ENCODE data around the gene WDR83. TPM values are rescaled to one million over a fixed set of nuclear protein-coding genes. Genes with fewer than 3 reads are reported as not detected.
A peak's percentile ranks its signal among the peaks of the same experiment; 100 is the strongest.
"Not testable (repeated sequence)": the region's sequence is repeated elsewhere in the genome, so short reads cannot be mapped to it uniquely, and the experiment has no call there.

WDR83 gene, protein sequence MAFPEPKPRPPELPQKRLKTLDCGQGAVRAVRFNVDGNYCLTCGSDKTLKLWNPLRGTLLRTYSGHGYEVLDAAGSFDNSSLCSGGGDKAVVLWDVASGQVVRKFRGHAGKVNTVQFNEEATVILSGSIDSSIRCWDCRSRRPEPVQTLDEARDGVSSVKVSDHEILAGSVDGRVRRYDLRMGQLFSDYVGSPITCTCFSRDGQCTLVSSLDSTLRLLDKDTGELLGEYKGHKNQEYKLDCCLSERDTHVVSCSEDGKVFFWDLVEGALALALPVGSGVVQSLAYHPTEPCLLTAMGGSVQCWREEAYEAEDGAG
- total RNA-seq, result 10.9 TPM
- long read RNA-seq, transcript WDR83-201 (11 exons, 1,457 nt), result major isoform, 8 of 12 reads
- long read RNA-seq, partial matches to known transcripts, result 2 of 12 reads
- long read RNA-seq, other reads (novel, unspliced or antisense), result 1 of 12 reads

DNA sequence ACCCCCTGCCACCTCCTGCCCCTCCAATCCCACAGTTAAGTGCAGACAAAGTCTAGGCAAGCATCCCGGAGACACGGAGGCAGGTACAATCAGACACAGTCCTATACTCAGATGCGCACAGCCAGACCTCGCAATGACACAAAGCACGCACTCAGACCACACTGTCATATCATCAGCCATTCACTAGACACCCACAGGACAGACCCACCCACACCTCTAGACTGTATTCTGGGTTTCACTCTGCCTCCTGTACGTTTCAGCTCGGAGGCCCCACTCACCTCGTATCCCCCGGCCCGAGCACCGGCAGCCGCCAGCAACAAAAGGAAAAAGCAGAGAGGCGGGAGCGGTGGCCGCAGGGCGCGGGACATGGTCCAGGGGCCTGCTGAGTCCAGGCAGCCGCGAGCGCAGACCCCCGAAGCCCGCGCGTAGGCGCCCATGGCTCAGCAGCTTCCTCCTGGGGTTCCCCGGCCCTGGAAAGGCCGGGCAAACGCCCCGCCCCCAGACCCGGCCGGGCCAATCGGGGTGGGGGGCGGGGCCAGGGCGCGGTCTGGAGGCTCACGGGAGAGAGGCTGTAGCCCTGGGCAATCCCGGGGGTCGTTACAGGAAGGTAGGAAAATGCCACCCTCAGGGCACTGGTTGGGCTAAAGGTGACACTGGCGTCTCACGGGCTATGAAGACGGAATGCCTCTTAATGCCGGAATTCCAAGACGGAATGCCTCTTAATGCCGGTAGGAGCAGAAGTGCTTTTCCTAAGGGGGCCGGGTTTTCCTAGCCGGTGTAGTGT is at the start of gene WDR83, which contains the start of gene MAN2B1:
Gene WDR83, plus strand, starts transcription at position 543 of the 784 bp plus-strand sequence. CDS start 2,984 bp downstream, outside the sequence.
Gene MAN2B1, minus strand, starts transcription at position 478 of the 784 bp plus-strand sequence. Its CDS starts 41 bp downstream, at position 437.
- TF ChIP-seq, protein P1, sequence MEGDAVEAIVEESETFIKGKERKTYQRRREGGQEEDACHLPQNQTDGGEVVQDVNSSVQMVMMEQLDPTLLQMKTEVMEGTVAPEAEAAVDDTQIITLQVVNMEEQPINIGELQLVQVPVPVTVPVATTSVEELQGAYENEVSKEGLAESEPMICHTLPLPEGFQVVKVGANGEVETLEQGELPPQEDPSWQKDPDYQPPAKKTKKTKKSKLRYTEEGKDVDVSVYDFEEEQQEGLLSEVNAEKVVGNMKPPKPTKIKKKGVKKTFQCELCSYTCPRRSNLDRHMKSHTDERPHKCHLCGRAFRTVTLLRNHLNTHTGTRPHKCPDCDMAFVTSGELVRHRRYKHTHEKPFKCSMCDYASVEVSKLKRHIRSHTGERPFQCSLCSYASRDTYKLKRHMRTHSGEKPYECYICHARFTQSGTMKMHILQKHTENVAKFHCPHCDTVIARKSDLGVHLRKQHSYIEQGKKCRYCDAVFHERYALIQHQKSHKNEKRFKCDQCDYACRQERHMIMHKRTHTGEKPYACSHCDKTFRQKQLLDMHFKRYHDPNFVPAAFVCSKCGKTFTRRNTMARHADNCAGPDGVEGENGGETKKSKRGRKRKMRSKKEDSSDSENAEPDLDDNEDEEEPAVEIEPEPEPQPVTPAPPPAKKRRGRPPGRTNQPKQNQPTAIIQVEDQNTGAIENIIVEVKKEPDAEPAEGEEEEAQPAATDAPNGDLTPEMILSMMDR (IDR thresholded peaks at IDR 0.05), result no peak
- H3K4me1 ChIP-seq, result peaks cover 33% of the 10 kb centered on the region
- ATAC-seq (peak; percentile 87), DNase-seq (peak; percentile 91)
- peaks cover 35% of the 10 kb centered on the region for H3K36me3 ChIP-seq
- intact Hi-C loops (cut with DNase I), result no loop called here
- H3K9me3 ChIP-seq, result no peaks in the 10 kb centered on the region
- peak within 1 kb of the TSS; percentile 70 for H3K27ac ChIP-seq
- H3K4me3 ChIP-seq, result peak within 1 kb of the TSS; percentile 65
- no peaks in the 10 kb centered on the region for H3K27me3 ChIP-seq

DNA sequence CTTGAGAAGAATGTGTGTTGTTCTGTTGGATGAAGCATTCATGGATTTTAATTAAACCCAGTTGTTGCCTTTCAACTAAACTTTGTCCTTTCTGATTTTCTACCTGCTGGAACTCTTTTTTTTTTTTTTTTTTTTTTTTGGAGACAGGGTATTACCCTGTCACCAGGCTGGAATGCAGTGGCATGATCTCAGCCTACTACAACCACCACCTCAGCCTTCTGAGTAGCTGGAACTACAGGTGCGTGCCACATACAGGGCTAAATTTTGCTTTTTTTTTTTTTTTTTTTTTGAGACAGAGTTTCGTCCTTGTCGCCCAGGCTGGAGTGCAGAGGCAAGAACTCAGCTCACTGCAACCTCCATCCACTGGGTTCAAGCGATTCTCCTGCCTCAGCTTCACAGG is 49.0 kb upstream of the WDR83 start:
- Histone ChIP-seq H3K27me3 (no peaks in the 10 kb centered on the region), H3K27ac (no peak overlapping the region), H3K4me1 (peaks cover 23% of the 10 kb centered on the region), H3K4me3 (no peak overlapping the region), H3K36me3 (peaks cover 34% of the 10 kb centered on the region), H3K9me3 (no peaks in the 10 kb centered on the region)
- intact Hi-C loops (cut with DNase I), result no loop called here
- peak; percentile 60 for ATAC-seq
- peak; percentile 1 for DNase-seq
- TF ChIP-seq, protein P1 (IDR thresholded peaks at IDR 0.05), result no peak

GRCh38 chr19:12621253-12622024 is 45.2 kb upstream of the WDR83 start:
- H3K4me3 ChIP-seq; H3K27me3 ChIP-seq; H3K9me3 ChIP-seq; H3K27ac ChIP-seq; H3K4me1 ChIP-seq; ATAC-seq; intact Hi-C loops (cut with DNase I): not testable (repeated sequence)
- peaks cover 43% of the 10 kb centered on the region for H3K36me3 ChIP-seq
- peak; percentile 10 for DNase-seq

DNA sequence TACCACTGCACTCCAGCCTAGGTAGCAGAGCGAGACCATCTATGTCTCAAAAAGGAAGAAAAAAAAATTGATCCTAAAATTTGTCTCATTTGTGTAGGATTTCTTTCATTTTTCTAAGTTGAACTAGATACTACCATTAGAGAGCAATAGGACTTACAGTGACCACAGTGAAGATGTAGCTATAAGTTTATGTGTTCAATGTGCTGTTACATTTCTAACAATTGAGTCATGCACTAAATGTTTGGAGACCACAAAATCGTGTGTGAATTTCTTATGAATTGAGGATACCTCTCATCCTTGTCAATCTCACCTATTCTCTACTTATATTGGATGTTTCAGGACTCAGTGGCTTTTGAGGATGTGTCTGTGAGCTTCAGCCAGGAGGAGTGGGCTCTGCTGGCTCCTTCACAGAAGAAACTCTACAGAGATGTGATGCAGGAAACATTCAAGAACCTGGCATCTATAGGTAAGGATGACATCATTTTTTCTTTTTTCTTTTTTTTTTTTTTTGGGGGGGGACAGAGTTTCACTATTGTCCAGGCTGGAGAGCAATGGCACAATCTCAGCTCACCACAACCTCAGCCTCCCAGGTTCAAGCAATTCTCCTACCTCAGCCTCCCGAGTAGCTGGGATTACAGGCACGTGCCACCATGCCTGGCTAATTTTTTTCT is 43.1 kb upstream of the WDR83 start:
- no peak overlapping the region for H3K4me3 ChIP-seq
- H3K9me3 ChIP-seq, result peaks cover 7% of the 10 kb centered on the region
- DNase-seq (no peak), ATAC-seq (no peak)
- H3K27me3 ChIP-seq, result no peaks in the 10 kb centered on the region
- no peak overlapping the region for H3K27ac ChIP-seq
- TF ChIP-seq, protein P1 (IDR thresholded peaks at IDR 0.05), result no peak
- no peaks in the 10 kb centered on the region for H3K4me1 ChIP-seq
- peaks cover 63% of the 10 kb centered on the region for H3K36me3 ChIP-seq
- intact Hi-C loops (cut with DNase I), result no loop called here

DNA sequence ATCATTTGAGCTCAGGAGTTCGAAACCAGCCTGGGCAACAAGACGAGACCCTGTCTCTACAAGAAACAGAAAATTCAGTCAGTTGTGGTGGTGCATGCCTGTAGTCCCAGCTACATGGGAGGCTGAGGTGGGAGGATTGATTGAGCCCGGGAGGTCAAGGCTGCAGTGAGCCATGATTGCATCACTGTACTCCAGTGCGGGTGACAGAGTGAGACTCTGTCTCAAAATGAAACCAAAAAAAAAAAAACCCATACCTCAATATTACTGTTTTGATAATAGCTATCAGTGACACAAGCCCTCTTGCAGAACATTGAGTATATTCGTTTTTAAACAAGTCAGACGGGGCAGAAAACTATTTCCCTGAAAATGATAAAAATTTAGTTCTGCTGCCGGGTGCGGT is 39.6 kb upstream of the WDR83 start:
- Histone ChIP-seq H3K9me3 (peaks cover 11% of the 10 kb centered on the region), H3K27me3 (no peaks in the 10 kb centered on the region), H3K27ac (no peak overlapping the region), H3K4me3 (no peak overlapping the region), H3K4me1 (no peaks in the 10 kb centered on the region), H3K36me3 (peaks cover 64% of the 10 kb centered on the region)
- intact Hi-C loops (cut with DNase I), result no loop called here
- DNase-seq (peak; percentile 5), ATAC-seq (no peak)
- TF ChIP-seq, protein P1 (IDR thresholded peaks at IDR 0.05), result no peak

Data from upper lobe of right lung (tissue), 1 donor.